ENCODE measurements around the gene DAP.

The DAP gene

DNA sequence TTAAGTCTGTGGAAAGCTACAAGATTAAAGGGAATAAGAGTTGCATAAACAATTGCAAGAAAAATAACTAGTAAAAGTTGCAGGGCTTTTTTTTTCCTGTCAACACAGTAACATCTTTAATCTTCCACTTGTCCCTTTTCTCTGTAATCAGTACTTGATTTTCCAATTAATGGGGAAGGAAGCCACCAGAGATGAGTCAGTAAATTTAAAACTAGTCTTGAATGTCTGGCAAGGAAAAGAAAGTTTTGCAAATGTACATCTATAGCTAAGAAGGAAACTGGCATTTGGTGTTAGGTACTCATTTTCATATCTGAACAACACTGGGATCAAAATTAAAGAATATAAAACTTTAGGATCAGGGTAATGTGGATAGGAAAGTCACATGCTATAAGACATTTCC, 17.1 kb downstream of the DAP start:
- no peak overlapping the region for H3K4me3 ChIP-seq (ENCODE audit: low read depth in 1 of 2, low read length in 1 of 2)
- H3K36me3 ChIP-seq: peaks cover 41% of the 10 kb centered on the region
- no peaks in the 10 kb centered on the region for H3K27me3 ChIP-seq
- peaks cover 0 to 12% of the 10 kb centered on the region in 2 experiments for H3K4me1 ChIP-seq (ENCODE audit: control insufficient read depth in 1 of 2, insufficient read depth in 1 of 2, low read depth in 1 of 2, low read length in 1 of 2)
- H3K27ac ChIP-seq: no peak overlapping the region
- no peaks in the 10 kb centered on the region for H3K9me3 ChIP-seq
- TF ChIP-seq, protein P1, sequence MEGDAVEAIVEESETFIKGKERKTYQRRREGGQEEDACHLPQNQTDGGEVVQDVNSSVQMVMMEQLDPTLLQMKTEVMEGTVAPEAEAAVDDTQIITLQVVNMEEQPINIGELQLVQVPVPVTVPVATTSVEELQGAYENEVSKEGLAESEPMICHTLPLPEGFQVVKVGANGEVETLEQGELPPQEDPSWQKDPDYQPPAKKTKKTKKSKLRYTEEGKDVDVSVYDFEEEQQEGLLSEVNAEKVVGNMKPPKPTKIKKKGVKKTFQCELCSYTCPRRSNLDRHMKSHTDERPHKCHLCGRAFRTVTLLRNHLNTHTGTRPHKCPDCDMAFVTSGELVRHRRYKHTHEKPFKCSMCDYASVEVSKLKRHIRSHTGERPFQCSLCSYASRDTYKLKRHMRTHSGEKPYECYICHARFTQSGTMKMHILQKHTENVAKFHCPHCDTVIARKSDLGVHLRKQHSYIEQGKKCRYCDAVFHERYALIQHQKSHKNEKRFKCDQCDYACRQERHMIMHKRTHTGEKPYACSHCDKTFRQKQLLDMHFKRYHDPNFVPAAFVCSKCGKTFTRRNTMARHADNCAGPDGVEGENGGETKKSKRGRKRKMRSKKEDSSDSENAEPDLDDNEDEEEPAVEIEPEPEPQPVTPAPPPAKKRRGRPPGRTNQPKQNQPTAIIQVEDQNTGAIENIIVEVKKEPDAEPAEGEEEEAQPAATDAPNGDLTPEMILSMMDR (IDR thresholded peaks at IDR 0.05): no peak

DNA sequence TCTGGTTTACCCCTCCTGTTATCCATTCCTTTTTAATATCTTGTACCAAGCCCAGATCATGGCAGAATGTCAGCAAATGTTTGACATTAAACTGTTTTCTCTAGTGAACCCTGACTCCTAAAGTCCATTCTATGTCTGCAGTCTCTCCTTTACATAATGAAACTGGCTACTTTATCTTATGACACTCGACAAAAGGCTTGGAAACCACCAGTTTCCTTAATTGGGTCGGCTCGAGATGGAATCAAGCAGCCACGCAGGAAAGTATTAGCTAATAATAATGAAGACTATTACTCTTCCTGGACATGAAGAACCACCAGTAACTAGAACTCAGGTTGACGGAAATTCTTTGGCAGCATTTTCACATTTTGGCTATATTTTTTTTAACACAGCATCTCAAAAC, 17.5 kb downstream of the DAP start:
- Histone ChIP-seq H3K9me3 (no peaks in the 10 kb centered on the region), H3K27ac (no peak overlapping the region), H3K4me3 (ENCODE audit: low read depth in 1 of 2, low read length in 1 of 2) (no peak overlapping the region), H3K4me1 (ENCODE audit: control insufficient read depth in 1 of 2, insufficient read depth in 1 of 2, low read depth in 1 of 2, low read length in 1 of 2) (peaks cover 0 to 12% of the 10 kb centered on the region in 2 experiments), H3K27me3 (no peaks in the 10 kb centered on the region), H3K36me3 (peaks cover 41% of the 10 kb centered on the region)
- TF ChIP-seq, protein P1 (IDR thresholded peaks at IDR 0.05): no peak

DNA sequence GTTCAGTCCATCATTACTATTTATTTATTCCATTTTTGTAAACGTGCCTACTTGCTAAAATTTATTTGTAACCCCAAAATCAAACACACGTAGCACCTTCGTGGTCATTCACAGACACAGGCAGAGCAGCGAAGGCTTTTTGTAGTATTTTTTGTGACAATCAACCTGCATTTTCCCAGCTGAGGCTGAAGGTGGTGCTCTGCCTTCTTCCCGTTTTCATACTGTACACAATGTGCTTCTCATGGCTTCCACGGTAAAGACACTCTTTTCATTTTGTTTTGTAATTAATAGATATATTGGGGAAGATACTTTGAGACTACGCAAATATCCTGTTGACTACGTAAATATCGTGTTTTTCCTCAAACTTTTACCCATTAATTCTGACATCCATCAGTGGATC, 19.4 kb downstream of the DAP start:
- no peaks in the 10 kb centered on the region for H3K9me3 ChIP-seq

DNA sequence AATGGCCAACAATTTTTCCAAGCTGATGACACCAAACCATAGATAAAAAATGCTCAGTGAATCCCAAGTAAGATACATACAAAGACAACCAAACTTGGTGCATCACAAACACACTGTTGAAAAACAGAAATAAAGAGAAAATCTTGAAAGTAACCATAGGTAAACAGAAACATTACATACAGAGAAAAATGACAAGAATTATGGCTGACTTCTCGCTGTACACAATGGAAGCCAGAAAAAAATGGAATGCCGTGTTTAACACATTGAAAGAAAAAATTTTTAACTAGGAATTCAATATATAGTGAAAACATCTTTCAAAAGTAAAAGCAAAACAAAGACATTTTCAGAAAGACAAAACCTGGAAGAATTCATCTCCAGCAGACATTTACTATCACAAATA, 20.6 kb downstream of the DAP start:
- H3K4me3 ChIP-seq (ENCODE audit: low read depth in 1 of 2, low read length in 1 of 2): no peak overlapping the region
- H3K36me3 ChIP-seq: peaks cover 15% of the 10 kb centered on the region
- TF ChIP-seq, protein P1 (IDR thresholded peaks at IDR 0.05): no peak
- no peaks in the 10 kb centered on the region for H3K27me3 ChIP-seq
- peaks cover 9 to 16% of the 10 kb centered on the region in 2 experiments for H3K4me1 ChIP-seq (ENCODE audit: control insufficient read depth in 1 of 2, insufficient read depth in 1 of 2, low read depth in 1 of 2, low read length in 1 of 2)
- H3K9me3 ChIP-seq: no peaks in the 10 kb centered on the region
- H3K27ac ChIP-seq: no peak overlapping the region

More for the DNA sequence above, 19.4 kb downstream of the DAP start:
- Histone ChIP-seq H3K4me1 (ENCODE audit: control insufficient read depth in 1 of 2, insufficient read depth in 1 of 2, low read depth in 1 of 2, low read length in 1 of 2) (peaks cover 0 to 9% of the 10 kb centered on the region in 2 experiments), H3K27me3 (no peaks in the 10 kb centered on the region), H3K36me3 (peaks cover 26% of the 10 kb centered on the region), H3K4me3 (ENCODE audit: low read depth in 1 of 2, low read length in 1 of 2) (no peak overlapping the region), H3K27ac (no peak overlapping the region)
- TF ChIP-seq, protein P1 (IDR thresholded peaks at IDR 0.05): no peak

DNA sequence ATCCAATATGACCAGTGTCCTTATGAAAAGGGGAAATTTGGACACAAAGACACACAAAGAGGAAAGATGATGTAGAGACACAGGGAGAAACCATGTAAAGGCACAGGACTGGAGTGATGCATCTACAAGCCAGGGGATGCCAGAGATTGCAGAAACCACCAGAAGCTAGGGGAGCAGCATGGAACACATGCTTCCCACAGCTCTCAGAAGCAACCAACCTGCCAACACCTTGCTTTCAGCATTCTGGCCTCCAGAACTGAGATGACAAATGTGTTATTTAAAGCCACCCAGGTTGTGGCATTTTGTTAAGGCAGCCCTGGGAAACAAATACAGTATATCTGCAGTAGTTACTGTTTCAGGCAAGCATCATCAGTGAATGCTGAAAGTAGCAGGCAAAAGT, 23.2 kb downstream of the DAP start:
- TF ChIP-seq, protein P1 (IDR thresholded peaks at IDR 0.05): no peak
- peaks cover 4% of the 10 kb centered on the region for H3K36me3 ChIP-seq
- H3K4me3 ChIP-seq (ENCODE audit: low read depth in 1 of 2, low read length in 1 of 2): no peak overlapping the region
- H3K27ac ChIP-seq: no peak overlapping the region
- no peaks in the 10 kb centered on the region for H3K27me3 ChIP-seq
- H3K9me3 ChIP-seq: no peaks in the 10 kb centered on the region
- H3K4me1 ChIP-seq (ENCODE audit: control insufficient read depth in 1 of 2, insufficient read depth in 1 of 2, low read depth in 1 of 2, low read length in 1 of 2): peaks cover 27 to 35% of the 10 kb centered on the region in 2 experiments

DNA sequence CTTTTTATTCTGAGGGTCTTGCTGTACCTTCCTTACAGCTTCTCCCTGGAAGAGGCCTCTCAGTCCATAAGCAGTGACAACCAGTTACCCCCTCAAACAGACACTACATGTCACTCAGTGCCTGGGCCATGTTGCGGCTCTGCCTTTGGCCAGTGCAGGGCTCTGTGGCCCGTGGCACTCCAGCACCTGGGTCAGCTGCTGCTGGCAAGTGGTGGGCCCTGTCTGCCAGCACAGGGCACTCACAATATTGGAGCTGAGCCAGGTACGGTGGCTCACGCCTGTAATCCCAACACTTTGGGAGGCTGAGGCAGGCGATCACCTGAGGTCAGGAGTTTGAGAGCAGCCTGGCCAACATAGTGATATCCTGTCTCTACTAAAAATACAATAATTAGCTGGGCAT, 24.2 kb downstream of the DAP start:
- no peaks in the 10 kb centered on the region for H3K27me3 ChIP-seq
- TF ChIP-seq, protein P1 (IDR thresholded peaks at IDR 0.05): no peak
- no peaks in the 10 kb centered on the region for H3K9me3 ChIP-seq
- no peak overlapping the region for H3K4me3 ChIP-seq (ENCODE audit: low read depth in 1 of 2, low read length in 1 of 2)
- H3K4me1 ChIP-seq (ENCODE audit: control insufficient read depth in 1 of 2, insufficient read depth in 1 of 2, low read depth in 1 of 2, low read length in 1 of 2): peaks cover 38 to 46% of the 10 kb centered on the region in 2 experiments
- H3K27ac ChIP-seq: no peak overlapping the region
- no peaks in the 10 kb centered on the region for H3K36me3 ChIP-seq
